Ovary (tissue), 9 donors: ENCODE results near the gene DOCK1. TPM values are rescaled to one million over a fixed set of nuclear protein-coding genes. Genes with fewer than 3 reads are reported as not detected.

Experiments
- DNase-seq, 5 donors: peaks; one replicate each; pipeline ENCODE4 v3.0.0-alpha.2; 2019 to 2020
- H3K27ac ChIP-seq, 2 donors: fragments of 200-600 bp; one replicate each; pipeline versions ENCODE4 v1.5.1 to v1.8.0; 2019 to 2022
- H3K27me3 ChIP-seq: fragments of 200-600 bp; one replicate; pipeline ENCODE4 v1.8.0; 2022
- H3K36me3 ChIP-seq: fragments of 200-600 bp; sonication (generic); one replicate; pipeline ENCODE4 v1.5.1; 2019
- H3K4me1 ChIP-seq: one replicate; pipeline ENCODE4 v1.8.1; 2013; ENCODE audit warnings: mild to moderate bottlenecking, moderate library complexity; ENCODE audit not compliant: insufficient read depth
- H3K4me3 ChIP-seq: fragments of 200-600 bp; sonication (generic); one replicate; pipeline ENCODE4 v1.5.1; 2017
- H3K9me3 ChIP-seq, 2 donors: fragments of 200-600 bp in 1 of 2; sonication (generic) in 1 of 2; one replicate each; pipeline versions ENCODE4 v1.5.1 to v1.8.1; 2013 to 2019; ENCODE audit warnings: mild to moderate bottlenecking in 1 of 2, moderate library complexity in 1 of 2
- EP300 ChIP-seq: sonication (generic); formaldehyde crosslinking; IDR thresholded peaks from one replicate; pipeline ENCODE4 v1.6.1; 2017; ENCODE audit warnings: antibody characterized with exemption
- POLR2A ChIP-seq: fragments of 450-650 bp; IDR thresholded peaks from one replicate; pipeline ENCODE4 v1.6.1; 2017; ENCODE audit warnings: antibody characterized with exemption, mild to moderate bottlenecking, moderate library complexity
- WGBS, 3 donors: extraction: QIAGEN DNeasy Blood & Tissue Kit in 1 of 3; methylation state at CpG; one replicate each; pipeline versions ENCODE4 v1.1.5 to v1.1.7; 2013 to 2017; 5-methylcytosine and 5-hydroxymethylcytosine counted together
- intact Hi-C, 4 donors: fragments of 100-400 bp; cut with DNase I; formaldehyde crosslinking; loops; one replicate each; pipeline versions ENCODE4 v1.11.0 to v1.15.1; 2022 to 2023
- polyA plus RNA-seq, 2 donors: library from polyadenylated mRNA; stranded (reverse); fragments of 200-250 nt in 1 of 2; fragments of 350-450 nt in 1 of 2; fragmentation: Illumina TruSeq in 1 of 2; extraction: RNeasy Lipid Tissue Mini Kit (QIAGEN cat#74804) in 1 of 2; gene quantifications; one replicate each; pipeline ENCODE4 v1.2.3, GENCODE V29; 2013 to 2014
- total RNA-seq, 7 donors: library from RNA; depleted of rRNA in 2 of 7; stranded (reverse); fragments of >200 nt in 2 of 7; fragmentation: NEBNext Ultra II Directional in 3 of 7; extraction: Animal tissue kit (Norgen Biotek cat#: 25700) in 3 of 7; gene quantifications; one replicate each; pipeline versions ENCODE4 v1.1.0 to v1.2.4, GENCODE V29; 2016 to 2023
- TF ChIP-seq, protein P1 (sequence below), 3 donors: fragments of 450-650 bp in 2 of 3; fragments of 200-600 bp in 1 of 3; IDR thresholded peaks; one replicate each; pipeline versions ENCODE4 v1.5.1 to v1.8.0; 2016 to 2022; ENCODE audit warnings: antibody characterized with exemption in 3 of 3, mild to moderate bottlenecking in 1 of 3
- donor health status: DM: no; HTN: no; CAD: no; lungs with moderate emphysema.
- donor health status: DM: no; HTN: no; CAD: no.
- donor health status: Bipolar disorder and iron deficiency.
- donor health status: DM: yes; HTN: yes; CAD: no.
- donor health status: DM: no; HTN: no; CAD: no.
- donor health status: DM: yes; HTN: yes; CAD: no.

The DOCK1 gene
- total and polyA plus RNA-seq, 9 donors = 24.7 to 68.3 (median 51.1) TPM

DNA sequence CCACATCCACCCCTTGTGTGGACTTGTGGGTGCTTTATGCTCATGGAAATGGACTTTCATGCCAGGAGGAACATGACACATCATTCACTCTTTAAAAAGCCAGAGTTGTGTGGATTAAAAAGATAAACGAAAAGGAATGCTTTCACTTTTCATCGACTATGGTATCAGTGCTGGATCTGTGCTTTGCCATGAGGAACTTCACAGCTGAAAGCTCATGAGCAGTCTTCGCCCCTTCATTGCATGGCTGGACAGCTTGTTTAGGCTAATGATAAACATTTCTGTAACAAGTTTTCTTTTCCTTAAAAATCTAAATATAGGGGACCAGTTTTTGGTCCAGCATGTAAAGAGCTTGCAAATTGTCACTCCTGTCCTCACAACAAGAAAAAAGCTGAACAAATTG is 470.2 kb downstream of the DOCK1 start:
- no peaks in the 10 kb centered on the region for H3K36me3 ChIP-seq
- no peaks in the 10 kb centered on the region for H3K4me1 ChIP-seq
- no peaks in the 10 kb centered on the region for H3K9me3 ChIP-seq
- no peaks in the 10 kb centered on the region for H3K27me3 ChIP-seq
- intact Hi-C loops = no loop called here
- H3K27ac ChIP-seq = no peak overlapping the region
- DNase-seq = no peak
- TF ChIP-seq POLR2A (no peak), EP300 (no peak)
- TF ChIP-seq, protein P1, sequence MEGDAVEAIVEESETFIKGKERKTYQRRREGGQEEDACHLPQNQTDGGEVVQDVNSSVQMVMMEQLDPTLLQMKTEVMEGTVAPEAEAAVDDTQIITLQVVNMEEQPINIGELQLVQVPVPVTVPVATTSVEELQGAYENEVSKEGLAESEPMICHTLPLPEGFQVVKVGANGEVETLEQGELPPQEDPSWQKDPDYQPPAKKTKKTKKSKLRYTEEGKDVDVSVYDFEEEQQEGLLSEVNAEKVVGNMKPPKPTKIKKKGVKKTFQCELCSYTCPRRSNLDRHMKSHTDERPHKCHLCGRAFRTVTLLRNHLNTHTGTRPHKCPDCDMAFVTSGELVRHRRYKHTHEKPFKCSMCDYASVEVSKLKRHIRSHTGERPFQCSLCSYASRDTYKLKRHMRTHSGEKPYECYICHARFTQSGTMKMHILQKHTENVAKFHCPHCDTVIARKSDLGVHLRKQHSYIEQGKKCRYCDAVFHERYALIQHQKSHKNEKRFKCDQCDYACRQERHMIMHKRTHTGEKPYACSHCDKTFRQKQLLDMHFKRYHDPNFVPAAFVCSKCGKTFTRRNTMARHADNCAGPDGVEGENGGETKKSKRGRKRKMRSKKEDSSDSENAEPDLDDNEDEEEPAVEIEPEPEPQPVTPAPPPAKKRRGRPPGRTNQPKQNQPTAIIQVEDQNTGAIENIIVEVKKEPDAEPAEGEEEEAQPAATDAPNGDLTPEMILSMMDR (IDR thresholded peaks at IDR 0.05) = no peak
- no peak overlapping the region for H3K4me3 ChIP-seq
- 81 to 93% (median 91%) methylated on average over 3 of the region's 3 CpGs for WGBS, 3 donors

DNA sequence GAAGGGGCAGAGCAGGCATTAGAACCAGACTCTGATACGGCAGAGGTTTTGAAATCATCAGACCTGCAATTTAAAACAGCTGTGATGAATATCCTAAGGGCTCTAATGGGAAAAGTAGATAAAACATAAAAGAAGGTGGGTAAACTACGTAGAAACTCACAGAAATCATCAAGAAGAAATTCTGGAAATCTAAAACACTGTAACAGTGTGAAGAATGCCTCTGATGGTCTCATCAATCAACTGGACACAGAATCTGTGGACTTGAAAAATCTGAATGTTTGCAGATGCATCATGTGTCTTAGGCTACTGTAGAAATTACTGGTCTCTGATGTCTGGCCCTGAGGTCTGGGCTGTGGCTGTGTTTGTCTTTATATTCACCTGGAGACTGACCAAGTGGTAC is 470.8 kb downstream of the DOCK1 start:
- H3K27ac ChIP-seq = no peak overlapping the region
- no peaks in the 10 kb centered on the region for H3K36me3 ChIP-seq
- no peaks in the 10 kb centered on the region for H3K27me3 ChIP-seq
- DNase-seq = no peak
- no peaks in the 10 kb centered on the region for H3K9me3 ChIP-seq
- H3K4me1 ChIP-seq = no peaks in the 10 kb centered on the region
- WGBS, 3 donors = 96 to 98% (median 97%) methylated on average over 2 of the region's 2 CpGs
- intact Hi-C loops = no loop called here
- H3K4me3 ChIP-seq = no peak overlapping the region
- TF ChIP-seq EP300 = no peak
- TF ChIP-seq, protein P1 (IDR thresholded peaks at IDR 0.05) = no peak
- TF ChIP-seq POLR2A = no peak

DNA sequence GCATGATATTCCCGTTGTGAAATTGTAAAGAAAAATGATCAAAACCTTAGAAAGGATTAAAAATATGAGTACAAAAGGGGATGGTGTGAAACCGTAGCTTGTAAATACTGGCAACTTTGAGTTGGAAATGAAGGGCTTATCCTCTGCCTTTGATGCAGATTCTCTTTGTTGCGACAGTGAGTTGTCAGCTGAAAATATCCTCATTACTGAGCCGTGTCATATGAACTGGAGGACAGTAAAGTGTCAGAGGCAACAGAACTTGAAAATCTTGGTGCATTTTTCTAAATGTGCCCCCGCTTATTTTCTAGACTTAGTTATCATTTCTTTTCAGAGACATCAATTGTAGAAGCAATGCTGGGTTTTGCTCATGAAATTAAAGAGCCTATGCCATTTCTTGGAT is 473.4 kb downstream of the DOCK1 start:
- no peak overlapping the region for H3K4me3 ChIP-seq

DNA sequence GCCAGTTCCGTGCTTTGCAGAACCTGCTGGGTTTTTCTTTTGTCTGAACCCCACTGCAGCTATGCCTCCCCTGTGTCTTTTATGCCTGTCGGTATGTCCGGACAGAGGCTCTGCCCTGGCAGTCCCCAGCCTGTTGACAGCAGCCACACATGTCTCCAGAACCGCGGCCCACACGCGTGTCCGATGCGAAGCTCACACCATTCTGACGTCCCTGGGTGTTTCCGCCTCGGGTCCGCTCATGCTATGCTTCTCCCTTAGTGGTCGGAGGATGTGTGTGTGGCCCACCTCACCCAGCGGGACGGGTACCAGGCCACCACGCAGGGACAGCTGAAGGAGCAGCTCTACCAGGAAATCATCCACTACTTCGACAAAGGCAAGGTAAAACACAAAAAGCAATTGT is 479.3 kb downstream of the DOCK1 start:
- 88 to 97% (median 89%) methylated on average over 18 of the region's 18 CpGs for WGBS, 3 donors
- intact Hi-C loops = no loop called here
- H3K27ac ChIP-seq = no peak overlapping the region
- TF ChIP-seq POLR2A (no peak), EP300 (no peak)
- TF ChIP-seq, protein P1 (IDR thresholded peaks at IDR 0.05) = no peak
- no peaks in the 10 kb centered on the region for H3K9me3 ChIP-seq
- no peak overlapping the region for H3K4me3 ChIP-seq
- H3K27me3 ChIP-seq = no peaks in the 10 kb centered on the region
- no peak for DNase-seq
- no peaks in the 10 kb centered on the region for H3K4me1 ChIP-seq
- no peaks in the 10 kb centered on the region for H3K36me3 ChIP-seq

More for the DNA sequence above, 473.4 kb downstream of the DOCK1 start:
- Histone ChIP-seq H3K9me3 (no peaks in the 10 kb centered on the region), H3K4me1 (no peaks in the 10 kb centered on the region), H3K27me3 (no peaks in the 10 kb centered on the region), H3K27ac (no peak overlapping the region), H3K36me3 (no peaks in the 10 kb centered on the region)
- no peak for TF ChIP-seq EP300
- TF ChIP-seq POLR2A = no peak
- TF ChIP-seq, protein P1 (IDR thresholded peaks at IDR 0.05) = no peak
- intact Hi-C loops = no loop called here
- DNase-seq = no peak
- 90 to 93% (median 92%) methylated on average over 5 of the region's 5 CpGs for WGBS, 3 donors
